H9 (cell line): ENCODE results near the gene CTSW. TPM values are rescaled to one million over a fixed set of nuclear protein-coding genes. Genes with fewer than 3 reads are reported as not detected.
A peak's percentile ranks its signal among the peaks of the same experiment; 100 is the strongest.

ENCODE experiments used
- DNase-seq: peaks from one replicate; pipeline ENCODE4 v3.0.0-alpha.2; 2017
- H2AFZ ChIP-seq: one replicate; pipeline ENCODE4 v1.6.1; 2013; ENCODE audit warnings: mild to moderate bottlenecking, low read length, control low read depth, moderate library complexity
- H2AK5ac ChIP-seq: 2 replicates; pipeline ENCODE4 v1.6.1; 2013; ENCODE audit warnings: low read length, control low read depth, mixed read lengths; ENCODE audit not compliant: insufficient read length
- H2BK120ac ChIP-seq: one replicate; pipeline ENCODE4 v1.6.1; 2013; ENCODE audit warnings: low read depth, mild to moderate bottlenecking, low read length, control low read depth, inconsistent platforms; ENCODE audit not compliant: poor library complexity, severe bottlenecking
- H2BK12ac ChIP-seq: 2 replicates; pipeline ENCODE4 v1.6.1; 2013; ENCODE audit warnings: low read length, control low read depth, mixed read lengths, low read depth; ENCODE audit not compliant: insufficient read length
- H2BK15ac ChIP-seq: 2 replicates; pipeline ENCODE4 v1.6.1; 2013; ENCODE audit warnings: low read depth, low read length, control low read depth
- H2BK20ac ChIP-seq: one replicate; pipeline ENCODE4 v1.6.1; 2013; ENCODE audit warnings: low read depth, mild to moderate bottlenecking, low read length, control low read depth, inconsistent platforms; ENCODE audit not compliant: poor library complexity, severe bottlenecking
- H2BK5ac ChIP-seq: 2 replicates; pipeline ENCODE4 v1.6.1; 2013; ENCODE audit warnings: low read length, control low read depth, mixed read lengths; ENCODE audit not compliant: insufficient read length
- H3K14ac ChIP-seq: 2 replicates; pipeline ENCODE4 v1.6.1; 2013; ENCODE audit warnings: low read length, control low read depth; ENCODE audit not compliant: insufficient read depth
- H3K18ac ChIP-seq: 2 replicates; pipeline ENCODE4 v1.6.1; 2013; ENCODE audit warnings: low read depth, mild to moderate bottlenecking, mixed read lengths, low read length, control low read depth; ENCODE audit not compliant: insufficient read length
- H3K23ac ChIP-seq: 2 replicates; pipeline ENCODE4 v1.6.1; 2013; ENCODE audit warnings: low read length, control low read depth, mixed read lengths, low read depth; ENCODE audit not compliant: insufficient read length
- H3K23me2 ChIP-seq: 2 replicates; pipeline ENCODE4 v1.6.1; 2013; ENCODE audit warnings: low read depth, mild to moderate bottlenecking, mixed read lengths, low read length, control low read depth; ENCODE audit not compliant: insufficient read length, poor library complexity, severe bottlenecking
- H3K27ac ChIP-seq: 2 replicates; pipeline ENCODE4 v1.5.1; 2013; ENCODE audit warnings: low read length, control low read depth, mixed read lengths, low read depth; ENCODE audit not compliant: insufficient read length
- H3K27me3 ChIP-seq: 2 replicates; pipeline ENCODE4 v1.6.1; 2013; ENCODE audit warnings: low read length, control low read depth, inconsistent platforms; ENCODE audit not compliant: insufficient read depth
- H3K4ac ChIP-seq: 2 replicates; pipeline ENCODE4 v1.6.1; 2013; ENCODE audit warnings: low read depth, mild to moderate bottlenecking, control low read depth, inconsistent platforms, low read length, moderate library complexity
- H3K4me1 ChIP-seq: 2 replicates; pipeline ENCODE4 v1.6.1; 2013; ENCODE audit warnings: low read length, control low read depth, inconsistent platforms; ENCODE audit not compliant: insufficient read depth
- H3K4me2 ChIP-seq: 2 replicates; pipeline ENCODE4 v1.6.1; 2013; ENCODE audit warnings: low read length, control low read depth, mixed read lengths; ENCODE audit not compliant: insufficient read length, insufficient read depth
- H3K56ac ChIP-seq: 2 replicates; pipeline ENCODE4 v1.6.1; 2013; ENCODE audit warnings: low read depth, mild to moderate bottlenecking, mixed read lengths, low read length, control low read depth; ENCODE audit not compliant: insufficient read length
- H3K79me1 ChIP-seq: 2 replicates; pipeline ENCODE4 v1.6.1; 2013; ENCODE audit warnings: low read depth, mild to moderate bottlenecking, moderate library complexity, low read length, control low read depth, inconsistent platforms; ENCODE audit not compliant: insufficient read depth, poor library complexity, severe bottlenecking
- H3K79me2 ChIP-seq: 2 replicates; pipeline ENCODE4 v1.6.1; 2013; ENCODE audit warnings: low read length, control low read depth, inconsistent platforms; ENCODE audit not compliant: insufficient read depth
- H3K9ac ChIP-seq: 2 replicates; pipeline ENCODE4 v1.6.1; 2013; ENCODE audit warnings: low read length, control low read depth, mixed read lengths; ENCODE audit not compliant: insufficient read length; ENCODE audit errors: extremely low read depth
- H3K9me3 ChIP-seq: one replicate; pipeline ENCODE4 v1.6.1; 2013; ENCODE audit warnings: low read depth, low read length, inconsistent platforms; ENCODE audit not compliant: control insufficient read depth
- H3T11ph ChIP-seq: one replicate; pipeline ENCODE4 v1.6.1; 2013; ENCODE audit warnings: mild to moderate bottlenecking, low read length, control low read depth, inconsistent platforms
- H4K20me1 ChIP-seq: one replicate; pipeline ENCODE4 v1.6.1; 2013; ENCODE audit not compliant: control insufficient read depth, insufficient read length, insufficient read depth
- H4K5ac ChIP-seq: 2 replicates; pipeline ENCODE4 v1.6.1; 2013; ENCODE audit warnings: low read depth, mild to moderate bottlenecking, mixed read lengths, low read length, control low read depth; ENCODE audit not compliant: insufficient read length
- H4K8ac ChIP-seq: replicated peaks from 2 replicates; pipeline ENCODE4 v1.6.1; 2013; ENCODE audit warnings: low read length, control low read depth, mixed read lengths, low read depth; ENCODE audit not compliant: insufficient read length
- H4K91ac ChIP-seq: 2 replicates; pipeline ENCODE4 v1.6.1; 2013; ENCODE audit warnings: low read depth, mild to moderate bottlenecking, moderate library complexity, mixed read lengths, low read length, control low read depth; ENCODE audit not compliant: insufficient read length
- H3K27ac Mint-ChIP-seq, 3 experiments: 2 replicates in 2 of 3; 3 replicates in 1 of 3; pipeline ENCODE4 v1.8.0; 2020 to 2021; ENCODE audit warnings: mixed read lengths in 3 of 3, mild to moderate bottlenecking in 1 of 3, moderate library complexity in 1 of 3
- H3K27me3 Mint-ChIP-seq: 2 replicates; pipeline ENCODE4 v1.8.0; 2021; ENCODE audit warnings: low read depth, mild to moderate bottlenecking, moderate library complexity, mixed read lengths
- H3K36me3 Mint-ChIP-seq, 3 experiments: 2 replicates in 2 of 3; 3 replicates in 1 of 3; pipeline ENCODE4 v1.8.0; 2020 to 2021; ENCODE audit warnings: low read depth in 3 of 3, mixed read lengths in 3 of 3; ENCODE audit not compliant: insufficient read depth in 1 of 3
- H3K4me1 Mint-ChIP-seq, 2 experiments: 2 replicates each; pipeline ENCODE4 v1.8.0; 2020; ENCODE audit warnings: mixed read lengths in 2 of 2
- H3K4me3 Mint-ChIP-seq, 2 experiments: 2 replicates in 1 of 2; 3 replicates in 1 of 2; pipeline ENCODE4 v1.8.0; 2020 to 2021; ENCODE audit warnings: mild to moderate bottlenecking in 2 of 2, mixed read lengths in 2 of 2, moderate library complexity in 1 of 2
- H3K9me3 Mint-ChIP-seq, 2 experiments: 2 replicates in 1 of 2; 3 replicates in 1 of 2; pipeline ENCODE4 v1.8.0; 2020; ENCODE audit warnings: mild to moderate bottlenecking in 2 of 2, mixed read lengths in 2 of 2, moderate library complexity in 1 of 2
- WGBS: extraction: QIAGEN DNeasy Blood & Tissue Kit; methylation state at CpG from one replicate; pipeline ENCODE4 v1.1.7; 2013; ENCODE audit warnings: missing lambda C conversion rate, low lambda C conversion rate, mixed read lengths; ENCODE audit not compliant: insufficient read length; ENCODE audit errors: extremely low coverage; 5-methylcytosine and 5-hydroxymethylcytosine counted together
- total RNA-seq: library from RNA; stranded (reverse); gene quantifications from 2 replicates; pipeline ENCODE4 v1.2.1, GENCODE V29; 2021
- TF ChIP-seq, protein P1 (sequence below): fragments of 200-600 bp; sonication (generic); conservative IDR thresholded peaks from 3 replicates; pipeline ENCODE4 v1.8.0; 2021; ENCODE audit warnings: antibody characterized with exemption, mild to moderate bottlenecking

Gene CTSW
- total RNA-seq, 1 experiment from 2014 or later, result not detected

DNA sequence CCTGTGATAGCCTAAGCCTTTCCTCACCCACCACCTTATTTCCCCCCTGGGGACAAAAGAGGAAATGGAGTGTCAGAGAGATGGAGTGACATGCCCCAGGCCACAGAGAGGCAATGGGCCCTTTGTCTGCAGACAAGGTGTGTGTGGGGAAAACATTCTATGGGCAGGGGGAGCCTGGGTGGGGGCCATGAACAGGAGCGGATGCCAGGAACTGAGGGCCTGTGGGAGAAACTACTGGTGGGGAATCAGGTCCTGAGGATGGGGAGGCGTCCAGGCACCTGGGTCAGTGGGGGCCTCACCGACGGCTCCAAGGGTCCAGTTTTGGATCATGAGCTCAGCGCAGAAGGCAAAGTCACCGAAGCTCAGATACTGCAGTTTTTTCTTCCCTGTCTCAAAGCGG is 5.6 kb downstream of the CTSW start:
- peaks cover 9% of the 10 kb centered on the region; the same call in 1 of the 2 replicates for H3K4me1 ChIP-seq
- H3K18ac ChIP-seq, result no peak overlapping the region
- H2BK15ac ChIP-seq, result no peak overlapping the region
- H4K20me1 ChIP-seq, result no peaks in the 10 kb centered on the region
- H3K56ac ChIP-seq, result no peak overlapping the region
- H3K14ac ChIP-seq, result no peak overlapping the region
- no peak overlapping the region for H2AK5ac ChIP-seq
- no CpG with 5 or more reads among the region's 7 CpGs for WGBS
- Mint-ChIP-seq H3K4me3 (peak overlapping the region in 1 of 2 experiments; percentile 56; a peak in 2 of 5 replicates), H3K36me3 (peaks cover 35 to 58% (median 55%) of the 10 kb centered on the region in 3 experiments), H3K9me3 (peaks cover 2 to 4% of the 10 kb centered on the region in 2 experiments; a peak in 2 of 5 replicates), H3K4me1 (peaks cover 23 to 37% of the 10 kb centered on the region in 2 experiments), H3K27ac (0 out of 7 replicates have a peak overlapping the region, but pooled peaks of 1 of the 3 experiments have one; percentile 28), H3K27me3 (peaks cover 16% of the 10 kb centered on the region)
- H3K79me2 ChIP-seq, result no peaks in the 10 kb centered on the region
- H3K27me3 ChIP-seq, result peaks cover 6% of the 10 kb centered on the region; the same call in 1 of the 2 replicates
- no peak overlapping the region for H2BK5ac ChIP-seq
- no peak overlapping the region for H2BK12ac ChIP-seq
- no peak overlapping the region for H2AFZ ChIP-seq
- H3K23me2 ChIP-seq, result peaks cover 11% of the 10 kb centered on the region
- H3K9ac ChIP-seq, result no peak overlapping the region
- no peak overlapping the region for H2BK20ac ChIP-seq
- H4K91ac ChIP-seq, result no peak overlapping the region
- H3K9me3 ChIP-seq, result no peaks in the 10 kb centered on the region
- H3K79me1 ChIP-seq, result no peaks in the 10 kb centered on the region
- H3T11ph ChIP-seq, result no peak overlapping the region
- no peak overlapping the region for H3K23ac ChIP-seq
- H3K4me2 ChIP-seq, result no peak overlapping the region
- TF ChIP-seq, protein P1, sequence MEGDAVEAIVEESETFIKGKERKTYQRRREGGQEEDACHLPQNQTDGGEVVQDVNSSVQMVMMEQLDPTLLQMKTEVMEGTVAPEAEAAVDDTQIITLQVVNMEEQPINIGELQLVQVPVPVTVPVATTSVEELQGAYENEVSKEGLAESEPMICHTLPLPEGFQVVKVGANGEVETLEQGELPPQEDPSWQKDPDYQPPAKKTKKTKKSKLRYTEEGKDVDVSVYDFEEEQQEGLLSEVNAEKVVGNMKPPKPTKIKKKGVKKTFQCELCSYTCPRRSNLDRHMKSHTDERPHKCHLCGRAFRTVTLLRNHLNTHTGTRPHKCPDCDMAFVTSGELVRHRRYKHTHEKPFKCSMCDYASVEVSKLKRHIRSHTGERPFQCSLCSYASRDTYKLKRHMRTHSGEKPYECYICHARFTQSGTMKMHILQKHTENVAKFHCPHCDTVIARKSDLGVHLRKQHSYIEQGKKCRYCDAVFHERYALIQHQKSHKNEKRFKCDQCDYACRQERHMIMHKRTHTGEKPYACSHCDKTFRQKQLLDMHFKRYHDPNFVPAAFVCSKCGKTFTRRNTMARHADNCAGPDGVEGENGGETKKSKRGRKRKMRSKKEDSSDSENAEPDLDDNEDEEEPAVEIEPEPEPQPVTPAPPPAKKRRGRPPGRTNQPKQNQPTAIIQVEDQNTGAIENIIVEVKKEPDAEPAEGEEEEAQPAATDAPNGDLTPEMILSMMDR, result no peak
- H2BK120ac ChIP-seq, result no peak overlapping the region
- no peak overlapping the region for H3K27ac ChIP-seq
- DNase-seq, result no peak
- no peak overlapping the region for H3K4ac ChIP-seq
- no peak overlapping the region for H4K8ac ChIP-seq
- no peak overlapping the region for H4K5ac ChIP-seq
